Lung (tissue), 12 donors: ENCODE data around the gene DNMBP. TPM values are rescaled to one million over a fixed set of nuclear protein-coding genes. Genes with fewer than 3 reads are reported as not detected.
"Not testable (repeated sequence)": the region's sequence is repeated elsewhere in the genome, so short reads cannot be mapped to it uniquely, and the experiment has no call there.

Experiments
- ATAC-seq: fragments of 200-7000 bp; cut with Tn5 transposase; one replicate; pipeline ENCODE4 v1.9.1; 2020; ENCODE audit warnings: moderate number of reproducible peaks; ENCODE audit not compliant: insufficient read depth, low FRiP score
- DNase-seq, 3 donors: peaks; one replicate each; pipeline ENCODE4 v3.0.0-alpha.2; 2013 to 2017
- H3K27ac ChIP-seq, 2 donors: one replicate each; pipeline ENCODE4 v1.5.1; 2013; ENCODE audit warnings: mild to moderate bottlenecking in 2 of 2, moderate library complexity in 2 of 2, control low read depth in 1 of 2, inconsistent platforms in 1 of 2, low read depth in 1 of 2, low read length in 1 of 2
- H3K27me3 ChIP-seq, 3 donors: one replicate each; pipeline ENCODE4 v1.5.1; 2013; ENCODE audit warnings: low read length in 2 of 3; ENCODE audit not compliant: control insufficient read depth in 3 of 3, insufficient read depth in 3 of 3
- H3K36me3 ChIP-seq, 4 donors: one replicate each; pipeline ENCODE4 v1.5.1; 2013; ENCODE audit warnings: low read length in 4 of 4, mild to moderate bottlenecking in 1 of 4, moderate library complexity in 1 of 4; ENCODE audit not compliant: control insufficient read depth in 4 of 4, insufficient read depth in 4 of 4
- H3K4me1 ChIP-seq, 5 donors: one replicate each; pipeline ENCODE4 v1.5.1; 2013; ENCODE audit warnings: low read length in 5 of 5, mild to moderate bottlenecking in 2 of 5, moderate library complexity in 1 of 5; ENCODE audit not compliant: control insufficient read depth in 5 of 5, insufficient read depth in 5 of 5
- H3K4me3 ChIP-seq: one replicate; pipeline ENCODE4 v1.5.1; 2013; ENCODE audit warnings: mild to moderate bottlenecking, control low read depth, moderate library complexity
- H3K9ac ChIP-seq, 2 donors: one replicate each; pipeline ENCODE4 v1.5.1; 2013; ENCODE audit warnings: low read length in 2 of 2, control low read depth in 1 of 2; ENCODE audit not compliant: insufficient read depth in 1 of 2
- H3K9me3 ChIP-seq, 4 donors: one replicate each; pipeline ENCODE4 v1.5.1; 2013; ENCODE audit warnings: low read length in 3 of 4, mild to moderate bottlenecking in 1 of 4, moderate library complexity in 1 of 4; ENCODE audit not compliant: control insufficient read depth in 4 of 4, insufficient read depth in 3 of 4
- CTCF ChIP-seq: IDR thresholded peaks from 2 replicates; pipeline ENCODE4 v1.5.1; 2012; ENCODE audit warnings: mild to moderate bottlenecking; ENCODE audit errors: control extremely low read depth, extremely low read depth
- WGBS, 2 donors: extraction: QIAGEN DNeasy Blood & Tissue Kit; methylation state at CpG; one replicate each; pipeline ENCODE4 v1.1.7; 2013; 5-methylcytosine and 5-hydroxymethylcytosine counted together
- polyA plus RNA-seq, 2 donors: library from polyadenylated mRNA; stranded (reverse); fragments of 200-250 nt; gene quantifications; one replicate each; pipeline ENCODE4 v1.2.1, GENCODE V29; 2013
- total RNA-seq, 2 donors: library from RNA; depleted of rRNA in 1 of 2; stranded (reverse); fragments of >200 nt in 1 of 2; gene quantifications; one replicate each; pipeline ENCODE4 v1.2.1, GENCODE V29; 2014 to 2021
- donor health status: control.
- donor health status: control.
- donor health status: Bipolar disorder and iron deficiency.
- donor health status: healthy.
- donor health status: DM: yes; HTN: yes; CAD: no.

DNMBP gene
- total and polyA plus RNA-seq, 4 donors, result 6.5 to 31.0 (median 12.5) TPM

- Histone ChIP-seq H3K9ac (no peak overlapping the region), H3K27me3 (no peaks in the 10 kb centered on the region), H3K36me3 (peaks cover 15 to 39% (median 33%) of the 10 kb centered on the region in 4 donors), H3K9me3 (no peaks in the 10 kb centered on the region), H3K4me1 (peaks cover 0 to 3% (median 0%) of the 10 kb centered on the region in 5 donors), H3K27ac (no peak overlapping the region), H3K4me3 (no peak overlapping the region)
- WGBS, 2 donors, result 82 to 94% methylated on average over 3 of the region's 3 CpGs
- no peak for TF ChIP-seq CTCF
- DNase-seq (no peak), ATAC-seq (no peak)
Measured at GRCh38 chr10:99905971-99906370, 103.8 kb downstream of the DNMBP start.

GRCh38 chr10:99895867-99896266 lies 113.9 kb downstream of the DNMBP start:
- WGBS, 2 donors, result 94 to 97% methylated on average over 9 of the region's 9 CpGs

GRCh38 chr10:99895066-99895465 lies 114.7 kb downstream of the DNMBP start:
- H3K9ac ChIP-seq, H3K27ac ChIP-seq, ATAC-seq, H3K4me1 ChIP-seq, H3K27me3 ChIP-seq, DNase-seq, H3K4me3 ChIP-seq, H3K9me3 ChIP-seq: not testable (repeated sequence)
- H3K36me3 ChIP-seq, result peaks cover 26 to 44% (median 36%) of the 10 kb centered on the region in 4 donors
- 93 to 97% methylated on average over 9 of the region's 9 CpGs for WGBS, 2 donors

More at GRCh38 chr10:99895867-99896266, 113.9 kb downstream of the DNMBP start:
- no peak overlapping the region for H3K4me3 ChIP-seq
- DNase-seq, result no peak
- H3K4me1 ChIP-seq, result no peaks in the 10 kb centered on the region
- no peaks in the 10 kb centered on the region for H3K9me3 ChIP-seq
- no peak overlapping the region for H3K27ac ChIP-seq
- H3K27me3 ChIP-seq, result no peaks in the 10 kb centered on the region
- H3K9ac ChIP-seq, result no peak overlapping the region
- ATAC-seq, result no peak
- peaks cover 31 to 41% (median 34%) of the 10 kb centered on the region in 4 donors for H3K36me3 ChIP-seq
- no peak for TF ChIP-seq CTCF

GRCh38 chr10:99894613-99895012 lies 115.1 kb downstream of the DNMBP start:
- Histone ChIP-seq H3K27ac (no peak overlapping the region), H3K36me3 (peaks cover 26 to 44% (median 35%) of the 10 kb centered on the region in 4 donors)
- no peak for ATAC-seq

More at GRCh38 chr10:99894613-99895012, 115.1 kb downstream of the DNMBP start:
- H3K4me3 ChIP-seq, result no peak overlapping the region
- TF ChIP-seq CTCF, result no peak
- 85 to 96% methylated on average over 4 of the region's 4 CpGs for WGBS, 2 donors
- no peaks in the 10 kb centered on the region for H3K4me1 ChIP-seq
- no peaks in the 10 kb centered on the region for H3K27me3 ChIP-seq
- H3K9ac ChIP-seq, result no peak overlapping the region
- DNase-seq, result no peak
- no peaks in the 10 kb centered on the region for H3K9me3 ChIP-seq
